HepG2 (cell line): ENCODE measurements around the gene OR2C1. TPM values are rescaled to one million over a fixed set of nuclear protein-coding genes. Genes with fewer than 3 reads are reported as not detected.

ENCODE experiments used
- DDIT3 ChIP-seq: sonication (generic); formaldehyde crosslinking; IDR thresholded peaks from 2 replicates; pipeline ENCODE4 v1.4.0; 2020; ENCODE audit warnings: mild to moderate bottlenecking, missing genetic modification reagents
- HDAC1 ChIP-seq: sonication (generic); formaldehyde crosslinking; IDR thresholded peaks from 2 replicates; pipeline ENCODE4 v1.5.1; 2020; ENCODE audit warnings: mild to moderate bottlenecking, missing genetic modification reagents
- HMGXB4 ChIP-seq, 2 experiments: sonication (generic) in 1 of 2; formaldehyde crosslinking in 1 of 2; IDR thresholded peaks; 2 replicates each; pipeline versions ENCODE4 v1.4.0 to v1.6.1; 2018 to 2020; ENCODE audit warnings: missing genetic modification reagents in 2 of 2, borderline replicate concordance in 1 of 2, low read depth in 1 of 2, mild to moderate bottlenecking in 1 of 2, missing biosample characterization in 1 of 2
- IKZF1 ChIP-seq: fragments of 450-650 bp; IDR thresholded peaks from 2 replicates; pipeline ENCODE4 v1.7.1; 2016
- SOX13 ChIP-seq, 3 experiments: fragments of 450-650 bp in 1 of 3; sonication (generic) in 1 of 3; formaldehyde crosslinking in 1 of 3; IDR thresholded peaks in 2 of 3; conservative IDR thresholded peaks in 1 of 3; 2 replicates each; pipeline versions ENCODE4 v1.5.0 to v1.6.1; 2016 to 2020; ENCODE audit warnings: antibody characterized with exemption in 1 of 3, mild to moderate bottlenecking in 1 of 3, missing compliant biosample characterization in 1 of 3, missing genetic modification reagents in 1 of 3, moderate library complexity in 1 of 3
- TFAP4 ChIP-seq: sonication (generic); IDR thresholded peaks from 2 replicates; pipeline ENCODE4 v1.6.1; 2016; ENCODE audit warnings: low read depth, borderline replicate concordance
- ZBTB39 ChIP-seq: sonication (generic); formaldehyde crosslinking; IDR thresholded peaks from 2 replicates; pipeline ENCODE4 v1.5.0; 2020; ENCODE audit warnings: missing genetic modification reagents
- ZKSCAN1 ChIP-seq: fragments of 150-350 bp; IDR thresholded peaks from 2 replicates; pipeline ENCODE4 v1.6.1; 2014; ENCODE audit warnings: low read length
- ZNF12 ChIP-seq: sonication (generic); formaldehyde crosslinking; IDR thresholded peaks from 2 replicates; pipeline ENCODE4 v1.5.0; 2020; ENCODE audit warnings: missing genetic modification reagents
- ZNF232 ChIP-seq: sonication (generic); formaldehyde crosslinking; IDR thresholded peaks from 2 replicates; pipeline ENCODE4 v1.4.0; 2020; ENCODE audit warnings: missing genetic modification reagents, borderline replicate concordance
- ZNF354B ChIP-seq: sonication (generic); formaldehyde crosslinking; IDR thresholded peaks from 2 replicates; pipeline ENCODE4 v1.8.0; 2022; ENCODE audit warnings: mild to moderate bottlenecking, missing genetic modification reagents
- ZNF367 ChIP-seq: sonication (generic); formaldehyde crosslinking; IDR thresholded peaks from 2 replicates; pipeline ENCODE4 v1.4.0; 2020; ENCODE audit warnings: missing genetic modification reagents, borderline replicate concordance
- ZNF616 ChIP-seq: sonication (generic); formaldehyde crosslinking; IDR thresholded peaks from 2 replicates; pipeline ENCODE4 v1.5.0; 2020; ENCODE audit warnings: low read depth, mild to moderate bottlenecking, missing genetic modification reagents
- ZNF766 ChIP-seq: sonication (generic); formaldehyde crosslinking; IDR thresholded peaks from 2 replicates; pipeline ENCODE4 v1.5.0; 2020; ENCODE audit warnings: missing genetic modification reagents, borderline replicate concordance
- ZNF772 ChIP-seq: sonication (generic); formaldehyde crosslinking; IDR thresholded peaks from 2 replicates; pipeline ENCODE4 v1.5.0; 2020; ENCODE audit warnings: mild to moderate bottlenecking, missing genetic modification reagents
- polyA plus RNA-seq, 8 experiments: library from polyadenylated mRNA; depleted of rRNA in 3 of 8; stranded (reverse) in 7 of 8; unstranded in 1 of 8; fragments of >200 nt; fragmentation: Illumina TruSeq in 4 of 8; extraction: Trizol in 4 of 8; gene quantifications; 2 replicates each; pipeline versions ENCODE4 v1.2.1 to v1.2.3, GENCODE V29; 2011 to 2016; ENCODE audit warnings: low read depth in 4 of 8, missing spikeins in 1 of 8, mixed read lengths in 1 of 8; ENCODE audit not compliant: insufficient read depth in 1 of 8
- total RNA-seq, 5 experiments: library from RNA; depleted of rRNA; stranded (reverse); fragments of >200 nt; fragmentation: Illumina TruSeq; extraction: Trizol; gene quantifications; 2 replicates each; pipeline ENCODE4 v1.2.3, GENCODE V29; 2016; ENCODE audit warnings: low read depth in 1 of 5
- TF ChIP-seq, protein P1 (sequence below): sonication (generic); formaldehyde crosslinking; IDR thresholded peaks from 2 replicates; pipeline ENCODE4 v1.8.0; 2022; ENCODE audit warnings: low read depth, missing genetic modification reagents

The OR2C1 gene
- total and polyA plus RNA-seq, 2 of the 13 experiments (the other 11 are each of a cell fraction or from before 2014, with no cell fraction given), result not detected

DNA sequence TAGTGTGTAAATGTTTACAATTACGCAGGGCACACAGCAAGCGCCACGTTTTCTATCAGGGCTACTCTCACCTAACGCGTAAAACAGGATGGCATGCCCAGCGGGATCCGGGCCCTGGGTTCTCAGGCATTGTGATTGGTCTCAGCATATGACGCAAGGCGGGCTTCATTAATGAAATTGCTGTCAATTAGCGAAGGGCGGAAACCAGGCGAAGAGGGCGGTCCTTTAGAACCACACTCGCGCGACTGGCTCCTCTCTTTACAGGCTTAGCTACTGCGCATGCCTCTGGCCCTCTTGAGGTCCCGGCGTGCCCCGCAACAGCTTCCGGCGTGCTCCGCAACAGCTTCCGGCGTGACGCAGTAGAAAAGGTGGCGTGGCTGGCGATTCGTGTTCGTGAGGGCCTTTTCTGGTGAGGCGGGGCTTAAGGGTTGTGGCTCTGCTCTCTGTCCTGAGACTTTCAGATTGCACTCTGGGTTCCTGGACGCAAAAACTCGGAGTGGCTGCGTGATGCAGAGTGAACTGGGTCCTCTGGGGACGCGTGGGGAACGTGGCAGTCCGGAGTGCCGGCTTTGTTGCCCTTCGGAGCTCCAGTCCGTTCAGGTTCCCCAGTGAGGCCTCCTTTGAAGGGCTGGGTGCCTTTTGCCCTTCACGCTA lies 9.2 kb downstream of the OR2C1 start (continued):
- TF ChIP-seq, protein P1, sequence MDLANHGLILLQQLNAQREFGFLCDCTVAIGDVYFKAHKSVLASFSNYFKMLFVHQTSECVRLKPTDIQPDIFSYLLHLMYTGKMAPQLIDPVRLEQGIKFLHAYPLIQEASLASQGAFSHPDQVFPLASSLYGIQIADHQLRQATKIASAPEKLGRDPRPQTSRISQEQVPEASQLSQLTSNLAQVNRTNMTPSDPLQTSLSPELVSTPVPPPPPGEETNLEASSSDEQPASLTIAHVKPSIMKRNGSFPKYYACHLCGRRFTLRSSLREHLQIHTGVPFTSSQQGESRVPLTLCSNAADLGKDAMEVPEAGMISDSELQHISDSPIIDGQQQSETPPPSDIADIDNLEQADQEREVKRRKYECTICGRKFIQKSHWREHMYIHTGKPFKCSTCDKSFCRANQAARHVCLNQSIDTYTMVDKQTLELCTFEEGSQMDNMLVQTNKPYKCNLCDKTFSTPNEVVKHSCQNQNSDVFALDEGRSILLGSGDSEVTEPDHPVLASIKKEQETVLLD (CRISPR knock-in tag), result no peak
- no peak for TF ChIP-seq ZNF367
- TF ChIP-seq SOX13 (IDR thresholded peaks at IDR 0.05), result no peak
- TF ChIP-seq SOX13 (CRISPR knock-in tag; conservative IDR thresholded peaks at IDR 0.05 in 1 of 2, IDR thresholded peaks at IDR 0.05 in 1 of 2), result no peak
- no peak for TF ChIP-seq DDIT3
- no peak for TF ChIP-seq ZNF354B (CRISPR knock-in tag)
- TF ChIP-seq ZNF766, result no peak
- TF ChIP-seq ZBTB39, result no peak
- no peak for TF ChIP-seq ZNF772 (CRISPR knock-in tag)
- no peak for TF ChIP-seq ZNF616 (CRISPR knock-in tag)
- no peak for TF ChIP-seq ZNF12 (CRISPR knock-in tag)
- TF ChIP-seq ZKSCAN1, result no peak
- no peak for TF ChIP-seq ZNF232 (CRISPR knock-in tag)
- peak; percentile 32; the same call in 1 of the 2 replicates for TF ChIP-seq HDAC1 (CRISPR knock-in tag)
- no peak for TF ChIP-seq IKZF1
- peak in 1 of 2 experiments; percentile 13; a peak in 2 of 4 replicates for TF ChIP-seq HMGXB4 (CRISPR knock-in tag; IDR thresholded peaks at IDR 0.05; ENCODE audit: borderline replicate concordance in 1 of 2, low read depth in 1 of 2)
- no peak for TF ChIP-seq TFAP4
